Inflammatory macrophage (primary cell): ENCODE measurements around the gene C3orf52.
A peak's percentile ranks its signal among the peaks of the same experiment; 100 is the strongest.
"Not testable (repeated sequence)": the region's sequence is repeated elsewhere in the genome, so short reads cannot be mapped to it uniquely, and the experiment has no call there.

Source experiments
- DNase-seq, 2 donors: peaks; one replicate each; pipeline ENCODE4 v3.0.0-alpha.2; 2020 to 2022
- total RNA-seq, 18 experiments: gene quantifications; one replicate each; lab custom pipeline; 2026; ENCODE audit warnings: mixed read lengths in 6 of 18, inconsistent platforms in 2 of 18; lab: John Stamatoyannopoulos, UW

Gene C3orf52, protein sequence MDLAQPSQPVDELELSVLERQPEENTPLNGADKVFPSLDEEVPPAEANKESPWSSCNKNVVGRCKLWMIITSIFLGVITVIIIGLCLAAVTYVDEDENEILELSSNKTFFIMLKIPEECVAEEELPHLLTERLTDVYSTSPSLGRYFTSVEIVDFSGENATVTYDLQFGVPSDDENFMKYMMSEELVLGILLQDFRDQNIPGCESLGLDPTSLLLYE
- total RNA-seq: 0 to 2.0 (median 0.14) reads per million in 18 experiments

DNA sequence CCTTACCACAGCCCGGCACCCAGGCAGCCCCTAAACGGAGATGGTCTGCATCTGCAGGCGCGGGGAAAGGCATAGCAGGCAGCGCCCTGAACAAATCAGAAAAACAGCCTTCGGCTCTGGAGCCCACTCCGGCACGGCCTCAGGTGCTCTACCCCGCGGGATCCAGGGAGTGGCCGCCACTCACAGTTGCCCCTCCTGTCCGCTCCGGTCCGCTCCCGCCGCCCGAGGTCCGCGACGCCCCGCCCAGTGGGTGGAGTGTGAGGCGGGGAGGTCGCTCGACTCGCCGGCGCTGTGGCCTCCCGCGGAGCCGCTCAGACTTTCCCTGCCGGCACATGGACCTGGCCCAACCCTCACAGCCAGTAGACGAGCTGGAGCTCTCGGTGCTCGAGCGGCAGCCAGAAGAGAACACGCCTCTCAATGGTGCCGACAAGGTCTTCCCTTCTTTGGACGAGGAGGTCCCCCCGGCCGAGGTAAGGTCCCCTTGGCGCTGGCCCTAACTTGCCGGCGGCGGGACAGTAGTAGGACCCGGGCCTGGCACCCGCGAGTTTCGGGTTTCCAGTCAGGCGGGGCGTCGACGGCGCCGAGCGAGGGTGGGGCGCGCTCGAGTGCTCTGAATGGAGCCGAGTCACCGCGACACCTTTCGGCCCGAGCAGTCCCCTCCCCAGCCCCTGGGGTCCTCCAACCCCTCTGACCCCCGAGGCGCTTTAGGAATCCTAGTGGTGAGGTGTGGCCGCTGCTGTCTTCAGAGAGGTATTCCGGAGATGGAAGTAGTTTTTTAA lies at the start of gene C3orf52:
Gene C3orf52 (plus strand): TSS at position 314 of the 779 bp plus-strand sequence. CDS start 19 bp downstream, at position 333.
- peak; percentile 33 to 63 for DNase-seq

- DNase-seq: not testable (repeated sequence)
Measured at GRCh38 chr3:112037194-112037593, 49.0 kb upstream of the C3orf52 start.

- peak in 1 of 2 donors; percentile 28 for DNase-seq
Measured at GRCh38 chr3:112038863-112039262, 47.3 kb upstream of the C3orf52 start.

DNA sequence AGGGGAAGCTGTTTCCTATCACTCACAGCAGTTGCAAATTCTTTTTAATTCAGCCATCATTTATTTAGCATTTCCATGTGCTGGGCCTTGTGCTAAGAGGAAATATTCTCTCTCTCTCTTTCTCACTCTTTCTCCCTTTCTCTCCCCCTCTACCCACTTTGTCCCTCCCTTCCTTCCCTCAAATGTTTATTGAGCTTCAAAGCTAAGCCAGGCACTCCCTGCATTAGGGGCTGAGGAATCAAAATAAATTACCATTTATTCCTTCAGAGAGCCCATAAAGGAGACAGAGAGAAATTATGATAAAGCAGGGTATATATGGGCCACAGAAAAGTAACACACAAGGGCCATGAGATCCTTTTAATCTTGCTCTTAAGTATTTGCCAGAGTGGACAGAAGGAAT lies 44.9 kb upstream of the C3orf52 start:
- DNase-seq: no peak

DNA sequence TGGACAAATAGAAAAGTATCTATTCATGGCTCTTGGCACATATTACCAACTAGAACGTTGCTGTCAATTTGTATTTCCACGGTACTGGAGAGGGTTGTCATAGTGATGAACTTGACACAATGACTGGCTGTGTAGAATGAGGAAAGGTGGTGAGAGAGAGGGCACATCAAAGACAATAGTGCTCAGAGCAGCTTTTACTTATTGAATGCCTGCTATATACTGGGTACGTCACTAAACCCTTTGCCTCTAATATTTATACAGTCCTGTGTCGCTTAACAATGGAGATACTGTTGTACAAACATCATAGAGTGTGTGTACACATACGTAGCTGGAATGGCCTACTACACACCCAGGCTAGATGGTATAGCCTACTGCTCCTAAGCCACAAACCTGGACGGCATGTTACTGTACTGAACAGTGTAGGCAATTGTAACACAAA lies 43.3 kb upstream of the C3orf52 start:
- DNase-seq: no peak

- DNase-seq: peak; percentile 56 to 64
Measured at GRCh38 chr3:112043621-112044201, 42.5 kb upstream of the C3orf52 start.

DNA sequence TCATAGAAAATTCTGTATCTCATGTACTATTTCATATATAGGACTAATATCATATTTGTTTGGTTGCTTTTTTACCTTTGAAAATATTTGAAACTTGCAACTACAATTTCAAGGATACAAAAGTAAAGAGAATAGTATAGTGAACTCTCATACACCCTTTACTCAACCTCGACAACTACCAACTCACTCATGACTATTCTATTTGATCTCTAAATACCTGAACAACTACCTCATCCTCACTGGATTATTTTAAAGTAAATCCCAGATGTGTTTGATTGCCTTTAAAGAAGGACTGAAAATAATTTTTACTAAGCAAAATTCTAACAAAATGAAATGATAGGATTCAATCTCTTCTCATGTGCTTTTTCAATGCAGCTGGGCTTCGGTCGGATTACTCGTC lies 39.6 kb upstream of the C3orf52 start:
- no peak for DNase-seq

DNA sequence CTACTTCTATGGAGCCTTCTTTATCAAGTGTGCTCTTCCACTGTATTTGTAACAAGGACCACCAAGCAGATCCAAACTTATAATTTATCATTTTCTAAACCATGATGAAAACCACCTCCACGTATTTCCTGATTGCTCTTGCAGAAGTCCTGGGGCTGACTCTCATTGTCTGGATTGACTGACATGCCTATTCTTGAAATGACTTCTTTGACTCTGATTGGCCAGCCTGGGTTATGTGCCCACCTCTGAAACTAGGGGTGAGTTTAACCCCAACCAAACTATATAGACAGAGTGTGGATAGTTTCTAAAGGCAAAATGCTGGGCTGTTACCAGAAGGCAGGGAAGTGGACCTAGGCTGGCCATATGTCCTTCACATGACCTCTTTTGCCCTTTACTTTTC lies 38.9 kb upstream of the C3orf52 start:
- DNase-seq: no peak

DNA sequence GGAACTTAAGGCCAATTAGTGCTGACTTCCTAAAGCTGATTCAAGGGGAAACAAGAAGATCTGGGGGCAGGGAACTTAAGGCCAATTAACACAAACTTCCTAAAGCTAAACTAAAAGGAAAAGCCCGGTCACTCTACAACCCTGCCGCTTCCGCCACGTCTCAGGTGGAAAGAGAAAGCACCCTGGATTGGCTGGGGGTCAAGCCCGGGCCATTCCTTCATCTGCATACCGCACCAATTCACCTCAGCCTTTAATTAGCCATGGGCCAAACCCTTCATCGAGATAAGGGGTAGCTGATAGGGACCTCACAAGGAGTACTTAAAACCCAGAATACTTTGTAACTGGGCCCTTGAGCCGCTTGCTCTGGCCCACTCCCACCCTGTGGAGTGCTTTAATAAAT lies 37.3 kb upstream of the C3orf52 start:
- DNase-seq: no peak

DNA sequence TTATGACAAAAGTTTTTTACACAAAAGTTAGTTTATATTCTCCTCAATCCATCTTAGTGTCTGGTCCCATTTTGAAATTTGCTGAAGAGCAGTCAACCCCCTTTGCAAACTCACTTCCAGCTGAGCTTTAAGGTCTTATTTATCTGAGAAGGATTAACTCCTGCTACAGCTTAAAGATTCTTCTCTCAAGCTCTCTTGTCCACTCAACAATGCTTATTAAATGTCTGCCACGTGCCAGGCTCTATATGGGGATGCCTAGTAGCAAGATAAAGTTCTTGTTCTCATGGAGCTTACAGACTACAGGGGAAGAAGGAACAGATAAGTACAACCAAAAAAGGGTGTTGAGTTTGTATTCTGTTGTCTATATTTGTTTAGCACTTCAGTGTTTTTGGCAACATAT lies 33.0 kb upstream of the C3orf52 start:
- no peak for DNase-seq

GRCh38 chr3:112056451-112056929 lies 29.7 kb upstream of the C3orf52 start:
- DNase-seq: no peak

- no peak for DNase-seq
Measured at GRCh38 chr3:112059497-112059896, 26.7 kb upstream of the C3orf52 start.

- no peak for DNase-seq
Measured at GRCh38 chr3:112061152-112061551, 25.0 kb upstream of the C3orf52 start.

GRCh38 chr3:112072387-112073060 lies 13.7 kb upstream of the C3orf52 start:
- DNase-seq: not testable (repeated sequence)

DNA sequence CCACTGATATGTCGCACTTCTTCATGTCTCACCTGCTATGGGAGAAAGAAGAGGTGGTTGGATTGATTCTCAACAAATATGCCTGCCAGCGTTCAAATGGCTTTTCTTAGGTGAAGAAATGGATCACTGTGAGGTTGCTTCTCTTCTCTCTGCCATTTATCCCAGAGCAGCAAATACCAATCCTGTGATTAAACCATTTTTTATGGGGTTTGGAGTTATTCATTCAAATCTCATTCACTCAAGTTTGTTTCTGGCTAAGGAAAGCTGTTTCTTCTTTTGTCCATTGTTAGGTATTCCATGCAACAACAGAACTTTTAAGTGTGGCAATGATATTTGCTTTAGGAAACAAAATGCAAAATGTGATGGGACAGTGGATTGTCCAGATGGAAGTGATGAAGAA lies 12.2 kb upstream of the C3orf52 start:
- DNase-seq: no peak

DNA sequence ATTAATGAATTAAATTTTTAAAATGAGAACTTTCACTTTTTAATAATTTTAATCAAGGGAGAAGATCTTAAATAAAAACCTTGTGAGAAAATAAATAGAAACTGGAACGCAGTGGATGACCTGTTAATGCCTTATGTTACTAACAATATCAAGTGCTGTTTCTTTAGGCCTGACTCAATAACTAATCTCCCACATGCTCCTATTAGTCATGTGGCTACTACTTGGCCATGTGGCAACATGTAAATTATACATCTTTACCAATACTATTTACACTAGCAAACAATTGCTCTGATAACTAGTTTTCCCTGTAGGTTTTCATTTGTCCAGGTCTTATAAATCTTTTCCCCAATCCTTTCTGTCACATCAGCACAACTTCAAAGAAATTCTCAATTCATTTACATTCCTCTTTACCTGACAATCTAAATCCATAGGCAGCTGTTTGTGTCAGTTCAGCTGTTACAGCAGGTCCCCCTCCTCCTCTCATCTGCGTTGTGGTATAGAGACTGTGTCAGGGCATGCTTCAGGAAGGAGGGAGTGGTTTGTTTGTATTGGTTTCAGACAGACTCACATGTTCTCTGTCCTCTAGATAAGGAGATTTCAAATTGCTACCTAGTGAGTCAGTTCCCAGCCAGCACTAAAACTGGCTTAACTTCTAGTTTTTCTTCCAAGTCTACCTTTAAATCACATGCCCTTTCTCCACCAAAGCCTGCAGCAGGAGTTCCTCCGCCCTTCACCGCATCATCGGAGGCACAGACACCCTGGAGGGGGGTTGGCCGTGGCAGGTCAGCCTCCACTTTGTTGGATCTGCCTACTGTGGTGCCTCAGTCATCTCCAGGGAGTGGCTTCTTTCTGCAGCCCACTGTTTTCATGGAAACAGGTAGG lies 11.3 kb upstream of the C3orf52 start:
- no peak for DNase-seq

DNA sequence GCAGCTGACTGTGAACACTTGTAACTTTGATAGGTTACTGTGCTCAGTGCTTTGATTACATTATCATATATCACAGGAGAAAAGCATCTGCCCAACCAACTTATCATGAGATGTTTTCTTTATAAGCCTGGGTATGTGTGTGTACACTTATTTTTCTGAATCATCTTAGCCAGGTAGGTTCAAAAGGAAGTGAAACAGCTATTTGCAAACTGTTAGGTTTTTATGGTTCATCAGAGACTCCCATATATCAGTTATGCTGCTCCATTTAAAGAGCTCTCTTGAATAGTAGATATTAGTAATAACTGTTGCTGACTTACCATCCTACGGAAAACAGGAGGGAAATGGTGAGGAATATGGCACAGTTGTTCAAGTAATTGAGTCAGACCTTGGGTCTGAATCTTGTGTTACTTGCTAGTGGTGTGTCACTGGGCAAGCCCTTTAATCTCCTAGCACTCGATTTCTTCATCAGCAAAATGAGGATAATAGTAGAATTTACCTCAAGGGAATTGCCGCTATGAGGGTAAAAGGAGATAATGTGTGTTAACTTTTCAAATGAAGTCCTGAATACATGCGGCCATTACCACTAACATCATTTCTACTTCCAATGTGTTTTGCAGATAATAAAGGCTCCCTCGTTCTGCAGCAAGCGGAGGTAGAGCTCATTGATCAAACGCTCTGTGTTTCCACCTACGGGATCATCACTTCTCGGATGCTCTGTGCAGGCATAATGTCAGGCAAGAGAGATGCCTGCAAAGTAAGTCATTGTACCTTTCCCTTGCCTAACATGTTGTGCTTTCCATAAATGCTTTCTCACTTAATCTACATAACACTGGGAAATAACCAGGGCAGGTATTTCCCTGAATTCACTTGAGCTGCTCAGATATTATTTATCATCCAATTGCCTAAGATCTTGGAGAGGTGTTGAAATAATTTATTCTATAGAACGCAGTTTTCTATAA lies 7.8 kb upstream of the C3orf52 start:
- DNase-seq: no peak

DNA sequence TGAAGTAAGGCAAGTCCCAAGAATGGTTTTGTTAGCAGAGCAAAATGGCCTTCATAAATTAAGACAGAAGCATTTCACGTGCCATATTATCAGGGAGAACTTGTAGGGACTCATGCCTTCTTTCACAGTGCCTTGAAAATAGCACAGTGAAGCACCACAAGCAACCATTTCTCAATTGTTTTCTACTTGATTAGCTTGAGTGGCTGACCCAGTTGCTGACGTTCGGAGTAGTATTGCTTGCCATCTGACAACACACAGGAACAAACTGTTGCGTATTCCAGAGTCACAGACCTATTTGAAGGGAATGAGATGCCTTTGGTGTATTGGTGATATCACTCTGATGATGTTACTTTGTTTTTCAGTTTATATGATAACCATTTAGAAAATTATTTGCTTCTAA lies 3.0 kb upstream of the C3orf52 start:
- DNase-seq: no peak

GRCh38 chr3:112084980-112085705 lies 1.0 kb upstream of the C3orf52 start:
- DNase-seq: no peak

GRCh38 chr3:112085735-112086075 lies 484 bp upstream of the C3orf52 start:
- DNase-seq: no peak
